NB4 (cell line): Measurements from ENCODE around the gene OPA3.

Source experiments
- CTCF ChIP-seq: IDR thresholded peaks from one replicate; pipeline ENCODE4 v1.5.1; 2012; ENCODE audit warnings: low read depth, low read length
- POLR2A ChIP-seq: IDR thresholded peaks from 2 replicates; pipeline ENCODE4 v1.6.1; 2011; ENCODE audit warnings: mild to moderate bottlenecking; ENCODE audit not compliant: insufficient read length; ENCODE audit errors: extremely low read depth

GRCh38 chr19:45515807-45516401 is 68.7 kb downstream of the OPA3 start:
- TF ChIP-seq CTCF (no peak), POLR2A (no peak)
